Endothelial cell of umbilical vein (primary cell): ENCODE measurements around the gene NME7. TPM values are rescaled to one million over a fixed set of nuclear protein-coding genes. Genes with fewer than 3 reads are reported as not detected.

Source experiments
- BruUV-seq: library from RNA; stranded (reverse); fragments of 400-500 nt; replicated peaks from 2 replicates; lab custom pipeline; 2021; lab: Mats Ljungman, UMichigan
- CTCF ChIA-PET: fragments of 300-600, 350-600 bp; sonication (Branson Sonifier 250); formaldehyde crosslinking; loops from one replicate; lab custom pipeline; 2021; ENCODE audit warnings: antibody characterized with exemption, inconsistent platforms; lab: Charles Lee
- POLR2A ChIA-PET: fragments of 300-600, 350-600 bp; sonication (Branson Sonifier 250); formaldehyde crosslinking; loops from one replicate; lab custom pipeline; 2021; ENCODE audit warnings: antibody characterized with exemption, inconsistent platforms; lab: Charles Lee
- DNase-seq: peaks from one replicate; pipeline ENCODE4 v3.0.0-alpha.2; 2011; ENCODE audit warnings: low read depth, low spot score
- FAIRE-seq: peaks from 2 replicates; lab custom pipeline; 2011; peaks lifted over from hg19 to GRCh38; lab: Jason Lieb, UNC
- H2AFZ ChIP-seq: 2 replicates; pipeline ENCODE4 v1.6.0; 2012; ENCODE audit warnings: low read depth, low read length, control low read depth, inconsistent platforms
- H3K27ac ChIP-seq: 2 replicates; pipeline ENCODE4 v1.5.1; 2011; ENCODE audit warnings: low read depth, mild to moderate bottlenecking, control low read depth, low read length, moderate library complexity; ENCODE audit not compliant: insufficient read depth
- H3K27me3 ChIP-seq, 2 experiments: 2 replicates each; pipeline versions ENCODE4 v1.6.0 to v1.6.1; 2011; ENCODE audit warnings: low read length in 2 of 2, mixed read lengths in 1 of 2; ENCODE audit not compliant: control insufficient read depth in 2 of 2, insufficient read depth in 2 of 2
- H3K36me3 ChIP-seq, 2 experiments: 2 replicates in 1 of 2; 3 replicates in 1 of 2; pipeline ENCODE4 v1.5.1; 2011; ENCODE audit warnings: low read length in 2 of 2, mild to moderate bottlenecking in 1 of 2, moderate library complexity in 1 of 2; ENCODE audit not compliant: control insufficient read depth in 2 of 2, insufficient read depth in 2 of 2; ENCODE audit errors: extremely low read depth in 1 of 2
- H3K4me1 ChIP-seq: 3 replicates; pipeline ENCODE4 v1.5.1; 2011; ENCODE audit warnings: mild to moderate bottlenecking, low read length; ENCODE audit not compliant: control insufficient read depth, insufficient read depth; ENCODE audit errors: extremely low read depth
- H3K4me2 ChIP-seq: 2 replicates; pipeline ENCODE4 v1.6.1; 2011; ENCODE audit warnings: low read length, control low read depth, mixed read lengths; ENCODE audit not compliant: insufficient read depth
- H3K4me3 ChIP-seq, 3 experiments: fragments of 200-600 bp in 1 of 3; sonication (generic), shearing (Covaris generic) in 1 of 3; replicated peaks in 1 of 3; 2 replicates each; pipeline ENCODE4 v1.5.1; 2011 to 2016; ENCODE audit warnings: control low read depth in 3 of 3, low read length in 3 of 3, mild to moderate bottlenecking in 2 of 3, inconsistent platforms in 1 of 3, low read depth in 1 of 3, moderate library complexity in 1 of 3; ENCODE audit not compliant: insufficient read depth in 1 of 3
- H3K79me2 ChIP-seq: 2 replicates; pipeline ENCODE4 v1.6.0; 2012; ENCODE audit warnings: low read length, inconsistent platforms; ENCODE audit not compliant: control insufficient read depth, insufficient read depth
- H3K9ac ChIP-seq: replicated peaks from 2 replicates; pipeline ENCODE3; 2011; ENCODE audit warnings: low read length, control low read depth; ENCODE audit not compliant: insufficient read depth; ENCODE audit errors: extremely low read depth
- H3K9me1 ChIP-seq: replicated peaks from 3 replicates; pipeline ENCODE4 v1.6.0; 2011; ENCODE audit warnings: mild to moderate bottlenecking, low read length; ENCODE audit not compliant: control insufficient read depth, insufficient read depth; ENCODE audit errors: extremely low read depth
- H3K9me3 ChIP-seq: replicated peaks from 2 replicates; pipeline ENCODE4 v1.5.1; 2012; ENCODE audit warnings: low read length, inconsistent platforms; ENCODE audit not compliant: control insufficient read depth, insufficient read depth
- H4K20me1 ChIP-seq: replicated peaks from 2 replicates; pipeline ENCODE3; 2011; ENCODE audit warnings: mild to moderate bottlenecking, low read length; ENCODE audit not compliant: control insufficient read depth, insufficient read depth; ENCODE audit errors: extremely low read depth
- EZH2 ChIP-seq: IDR thresholded peaks from 2 replicates; pipeline ENCODE4 v1.6.1; 2012; ENCODE audit warnings: borderline replicate concordance, low read depth, mild to moderate bottlenecking, moderate library complexity, low read length, inconsistent platforms; ENCODE audit not compliant: severe bottlenecking
- FOS ChIP-seq: IDR thresholded peaks from 2 replicates; pipeline ENCODE4 v1.6.1; 2011; ENCODE audit warnings: mild to moderate bottlenecking, low read length, moderate library complexity, borderline replicate concordance; ENCODE audit not compliant: insufficient read depth
- GATA2 ChIP-seq: IDR thresholded peaks from 2 replicates; pipeline ENCODE4 v1.7.0; 2011; ENCODE audit warnings: low read depth, mild to moderate bottlenecking, moderate library complexity, mixed read lengths, low read length; ENCODE audit not compliant: insufficient read length, insufficient read depth
- JUN ChIP-seq: IDR thresholded peaks from 2 replicates; pipeline ENCODE4 v1.6.1; 2011; ENCODE audit warnings: borderline replicate concordance, low read depth; ENCODE audit not compliant: insufficient read length, insufficient read depth
- MYC ChIP-seq: IDR thresholded peaks from one replicate; pipeline ENCODE4 v1.6.1; 2011; ENCODE audit warnings: mild to moderate bottlenecking, low read depth, low read length
- POLR2A ChIP-seq: IDR thresholded peaks from 2 replicates; pipeline ENCODE4 v1.6.1; 2012; ENCODE audit warnings: low read depth, mild to moderate bottlenecking, control low read depth, low read length
- POLR2AphosphoS5 ChIP-seq: IDR thresholded peaks from 2 replicates; pipeline ENCODE4 v1.6.1; 2012; ENCODE audit warnings: low read depth, mild to moderate bottlenecking, control low read depth, low read length, moderate library complexity; ENCODE audit not compliant: insufficient read depth
- dilution Hi-C: fragments of 300-500 bp; cut with MboI; formaldehyde crosslinking; loops from one replicate; pipeline ENCODE4 v1.15.0; 2019; ENCODE audit warnings: low sequenced_read_pairs; ENCODE audit not compliant: extremely low pct_ligation_motif_present
- intact Hi-C: fragments of 100-400 bp; cut with micrococcal nuclease; formaldehyde crosslinking; loops from one replicate; pipeline ENCODE4 v1.10.0; 2022
- polyA plus RNA-seq, 4 experiments: library from polyadenylated mRNA; depleted of rRNA in 3 of 4; stranded (reverse) in 3 of 4; unstranded in 1 of 4; fragments of >200 nt; gene quantifications; 2 replicates each; pipeline versions ENCODE4 v1.2.1 to v1.2.3, GENCODE V29; 2011 to 2012; ENCODE audit warnings: missing spikeins in 1 of 4
- total RNA-seq: library from RNA; stranded (reverse); gene quantifications from 2 replicates; pipeline ENCODE4 v1.2.3, GENCODE V29; 2021
- TF ChIP-seq, protein P1 (sequence below), 2 donors: IDR thresholded peaks; 1 replicate in 1 of 2; 2 replicates in 1 of 2; pipeline ENCODE4 v1.5.1; 2011; ENCODE audit warnings: low read length in 2 of 2, mild to moderate bottlenecking in 2 of 2, moderate library complexity in 2 of 2, control low read depth in 1 of 2, inconsistent platforms in 1 of 2, low read depth in 1 of 2; ENCODE audit not compliant: insufficient read depth in 1 of 2; ENCODE audit errors: extremely low read depth in 1 of 2
- TF ChIP-seq, protein P2 (sequence below): IDR thresholded peaks from 2 replicates; pipeline ENCODE4 v1.6.1; 2011; ENCODE audit not compliant: insufficient read depth, insufficient read length

NME7 gene
- total and polyA plus RNA-seq, 2 donors (not counting 3 experiments of a cell fraction or from before 2014, with no cell fraction given) = 16.5 to 25.3 TPM

DNA sequence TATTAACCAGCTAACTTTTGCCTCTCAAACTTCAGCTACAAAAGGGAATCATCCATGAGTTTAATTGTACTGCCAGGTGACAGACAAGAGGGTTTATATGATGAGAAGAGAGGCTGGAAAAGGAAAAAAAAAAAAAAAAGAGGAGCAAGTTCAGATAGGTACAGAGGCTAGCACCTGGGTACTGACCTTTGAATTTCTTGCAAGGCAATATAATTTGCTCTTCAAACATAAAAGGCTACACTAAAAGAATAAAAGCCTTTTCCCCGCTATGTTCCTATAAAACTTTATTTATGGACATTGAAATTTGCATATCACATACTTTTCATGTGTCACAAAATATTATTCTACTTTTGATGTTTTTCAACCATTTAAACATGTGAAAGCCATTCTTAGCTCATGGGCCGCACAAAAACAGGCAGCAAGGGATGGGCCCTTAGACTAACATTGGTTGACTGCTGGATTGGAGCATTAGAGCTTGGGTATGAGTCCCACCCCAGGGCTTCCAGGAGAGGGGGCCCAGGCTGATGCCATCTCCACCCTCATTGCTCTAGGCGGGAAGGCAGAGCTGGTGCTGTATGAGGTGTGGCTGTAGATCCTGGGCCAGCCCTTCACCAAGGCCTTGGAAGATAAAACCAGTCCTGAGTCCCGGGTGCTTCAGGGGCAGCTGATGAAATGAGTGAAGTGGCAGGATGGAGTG, 216.8 kb downstream of the NME7 start:
- CTCF ChIA-PET = interaction anchor here (0.9 to 1.6 kb wide), 2 partner anchors 32 to 198 kb away, joined by 3 to 5 read pairs; no protein-coding TSS in a partner anchor
- Histone ChIP-seq H3K4me1 (no peaks in the 10 kb centered on the region), H3K9ac (no peak overlapping the region), H3K27me3 (no peaks in the 10 kb centered on the region), H3K79me2 (no peaks in the 10 kb centered on the region), H3K4me2 (no peak overlapping the region), H3K36me3 (no peaks in the 10 kb centered on the region), H3K4me3 (no peak overlapping the region), H3K9me1 (no peaks in the 10 kb centered on the region), H3K27ac (no peak overlapping the region), H2AFZ (no peak overlapping the region), H3K9me3 (no peaks in the 10 kb centered on the region), H4K20me1 (no peaks in the 10 kb centered on the region)
- DNase-seq (no peak), FAIRE-seq (no peak)
- intact Hi-C loops = loop anchor here (5.0 kb wide), 1 partner anchor 87 kb away; no protein-coding TSS in a partner anchor
- POLR2A ChIA-PET = no interaction called here
- no TSS peak for BruUV-seq
- dilution Hi-C loops = no loop called here
- TF ChIP-seq POLR2A = no peak
- TF ChIP-seq, protein P1, sequence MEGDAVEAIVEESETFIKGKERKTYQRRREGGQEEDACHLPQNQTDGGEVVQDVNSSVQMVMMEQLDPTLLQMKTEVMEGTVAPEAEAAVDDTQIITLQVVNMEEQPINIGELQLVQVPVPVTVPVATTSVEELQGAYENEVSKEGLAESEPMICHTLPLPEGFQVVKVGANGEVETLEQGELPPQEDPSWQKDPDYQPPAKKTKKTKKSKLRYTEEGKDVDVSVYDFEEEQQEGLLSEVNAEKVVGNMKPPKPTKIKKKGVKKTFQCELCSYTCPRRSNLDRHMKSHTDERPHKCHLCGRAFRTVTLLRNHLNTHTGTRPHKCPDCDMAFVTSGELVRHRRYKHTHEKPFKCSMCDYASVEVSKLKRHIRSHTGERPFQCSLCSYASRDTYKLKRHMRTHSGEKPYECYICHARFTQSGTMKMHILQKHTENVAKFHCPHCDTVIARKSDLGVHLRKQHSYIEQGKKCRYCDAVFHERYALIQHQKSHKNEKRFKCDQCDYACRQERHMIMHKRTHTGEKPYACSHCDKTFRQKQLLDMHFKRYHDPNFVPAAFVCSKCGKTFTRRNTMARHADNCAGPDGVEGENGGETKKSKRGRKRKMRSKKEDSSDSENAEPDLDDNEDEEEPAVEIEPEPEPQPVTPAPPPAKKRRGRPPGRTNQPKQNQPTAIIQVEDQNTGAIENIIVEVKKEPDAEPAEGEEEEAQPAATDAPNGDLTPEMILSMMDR (IDR thresholded peaks at IDR 0.05; ENCODE audit: extremely low read depth in 1 of 2, insufficient read depth in 1 of 2, low read depth in 1 of 2, low read length in 2 of 2) = no peak
- no peak for TF ChIP-seq EZH2
- TF ChIP-seq JUN = no peak
- TF ChIP-seq MYC = no peak
- no peak for TF ChIP-seq FOS
- TF ChIP-seq POLR2AphosphoS5 = no peak
- no peak for TF ChIP-seq GATA2
- TF ChIP-seq, protein P2, sequence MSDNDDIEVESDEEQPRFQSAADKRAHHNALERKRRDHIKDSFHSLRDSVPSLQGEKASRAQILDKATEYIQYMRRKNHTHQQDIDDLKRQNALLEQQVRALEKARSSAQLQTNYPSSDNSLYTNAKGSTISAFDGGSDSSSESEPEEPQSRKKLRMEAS = no peak
